Endometrial microvascular endothelial cells (primary cell): ENCODE measurements around the gene ZBTB5. TPM values are rescaled to one million over a fixed set of nuclear protein-coding genes. Genes with fewer than 3 reads are reported as not detected.
"Not testable (repeated sequence)": the region's sequence is repeated elsewhere in the genome, so short reads cannot be mapped to it uniquely, and the experiment has no call there.

Source experiments
- in situ Hi-C: cut with HindIII; loops from 2 replicates; pipeline ENCODE4 v1.10.0; 2017; ENCODE audit warnings: low sequenced_read_pairs, low pct_unique_long_range_greater_than_20kb; ENCODE audit errors: inconsistent ontology term
- total RNA-seq: library from RNA; depleted of rRNA; stranded (reverse); fragments of >200 nt; gene quantifications from one replicate; pipeline ENCODE4 v1.2.3, GENCODE V29; 2015; ENCODE audit errors: inconsistent ontology term

The ZBTB5 gene
- total RNA-seq, 1 donor from 2014 or later, result 7.1 TPM

DNA sequence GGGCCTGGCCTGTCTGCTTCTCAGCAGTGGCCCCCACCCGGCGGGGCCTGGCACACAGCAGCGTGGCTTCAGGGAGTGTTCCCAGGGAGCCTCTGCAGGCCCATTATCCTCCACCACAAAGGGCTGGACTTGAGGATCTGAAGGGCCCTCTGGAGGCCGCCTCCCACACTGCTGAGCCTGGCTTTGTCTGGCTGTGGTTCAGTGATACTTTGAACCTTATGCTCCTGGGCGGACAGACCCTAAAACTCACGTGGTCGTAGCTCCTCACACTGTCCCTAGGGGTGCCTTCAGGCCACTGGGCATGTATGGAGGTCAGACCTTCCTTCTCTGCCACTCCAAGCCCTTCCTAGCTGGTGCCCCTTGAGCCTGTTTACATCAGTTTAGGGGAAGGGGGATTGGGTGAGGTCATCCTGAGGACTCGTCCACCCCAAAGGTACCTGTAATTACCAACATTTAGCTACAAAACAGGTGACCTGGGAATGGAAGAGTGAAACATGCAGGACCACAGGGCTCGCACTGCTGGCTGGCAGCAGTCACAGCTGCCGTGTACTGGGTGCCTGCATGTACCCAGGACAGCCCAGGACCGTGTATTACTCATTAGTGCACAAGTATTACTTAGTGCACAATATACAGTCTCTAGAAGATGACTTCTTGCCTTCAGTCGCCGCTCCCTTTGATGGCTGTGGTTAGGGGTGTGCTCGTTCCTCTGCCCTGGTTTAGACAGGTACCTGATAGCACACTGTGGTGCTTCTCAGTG is 34.2 kb downstream of the ZBTB5 start:
- in situ Hi-C loops, result no loop called here

DNA sequence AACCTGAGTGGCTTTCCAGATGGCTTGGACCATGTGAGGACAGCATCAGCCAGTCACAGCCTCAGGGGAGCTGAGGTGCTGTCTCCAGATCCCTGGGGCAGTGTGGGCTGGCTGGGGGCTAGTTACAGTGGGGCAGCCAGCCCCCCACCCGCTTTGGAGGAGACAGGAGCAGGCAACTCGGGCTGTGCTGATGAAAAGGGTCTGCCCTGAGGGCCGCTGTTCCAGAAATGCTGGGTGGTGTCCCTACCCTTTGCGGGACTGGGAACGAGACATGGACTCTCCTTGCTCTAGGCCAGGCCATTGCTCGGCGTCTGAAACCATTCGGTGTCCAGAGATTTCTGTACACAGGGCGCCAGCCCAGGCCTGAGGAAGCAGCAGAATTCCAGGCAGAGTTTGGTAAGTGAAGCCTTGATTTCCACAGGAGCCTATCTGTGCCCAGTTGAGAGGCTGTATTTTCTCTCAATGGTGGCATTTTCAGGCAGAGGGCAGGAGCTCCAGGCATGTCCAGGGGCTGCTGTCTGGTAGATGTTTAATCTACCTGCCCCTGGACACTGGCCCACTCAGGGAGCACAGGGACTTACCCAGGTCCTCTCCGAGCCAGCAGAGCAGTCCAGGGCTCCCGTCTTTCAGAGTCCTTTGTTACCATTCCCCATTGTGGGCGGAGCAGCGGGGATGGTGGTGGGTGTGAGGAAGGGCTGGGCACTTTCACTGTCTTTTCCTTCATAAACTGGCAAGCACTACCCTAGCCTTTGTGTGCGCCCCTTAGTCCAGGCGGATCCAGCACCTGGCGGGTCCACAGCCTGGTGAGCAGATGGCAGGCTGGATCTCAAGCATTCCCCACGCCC is 35.6 kb downstream of the ZBTB5 start:
- in situ Hi-C loops, result no loop called here

DNA sequence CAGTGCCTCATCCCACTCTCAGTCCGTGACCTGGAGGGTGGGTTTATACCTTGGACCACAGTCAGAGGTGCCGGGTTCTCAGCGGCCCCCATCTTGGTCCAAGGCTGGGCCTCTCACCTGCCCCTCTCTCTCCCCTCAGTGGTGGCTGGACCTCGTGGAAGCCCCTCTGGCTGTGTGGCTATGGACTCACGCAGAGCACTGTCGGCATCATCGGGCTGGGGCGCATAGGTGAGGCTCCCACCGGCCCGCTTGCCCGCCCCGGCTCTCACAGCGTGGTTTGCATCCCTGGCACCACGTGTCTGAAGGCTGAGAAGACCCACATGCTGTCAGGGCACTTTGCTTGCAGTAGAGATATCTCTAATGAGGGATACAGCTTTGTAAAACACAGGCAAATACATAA is 36.9 kb downstream of the ZBTB5 start:
- in situ Hi-C loops, result no loop called here

DNA sequence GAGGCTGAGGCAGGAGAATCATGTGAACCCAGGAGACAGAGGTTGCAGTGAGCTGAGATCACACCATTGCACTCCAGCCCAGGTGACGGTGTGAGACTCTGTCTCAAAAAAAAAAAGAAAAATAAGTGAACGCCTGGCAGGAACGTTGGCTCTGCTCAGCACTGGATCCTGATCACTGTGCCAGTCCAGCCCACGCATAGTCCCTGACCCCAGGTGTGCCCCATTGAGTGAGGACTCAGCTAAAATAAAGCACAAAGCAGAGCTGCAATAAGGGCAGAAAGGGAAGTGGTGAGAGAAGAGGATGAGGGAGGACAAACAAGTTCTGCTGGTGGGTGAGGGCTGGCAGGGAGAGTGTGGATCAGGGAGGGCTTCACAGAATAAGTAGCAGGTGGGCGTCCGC is 38.4 kb downstream of the ZBTB5 start:
- in situ Hi-C loops, result no loop called here

DNA sequence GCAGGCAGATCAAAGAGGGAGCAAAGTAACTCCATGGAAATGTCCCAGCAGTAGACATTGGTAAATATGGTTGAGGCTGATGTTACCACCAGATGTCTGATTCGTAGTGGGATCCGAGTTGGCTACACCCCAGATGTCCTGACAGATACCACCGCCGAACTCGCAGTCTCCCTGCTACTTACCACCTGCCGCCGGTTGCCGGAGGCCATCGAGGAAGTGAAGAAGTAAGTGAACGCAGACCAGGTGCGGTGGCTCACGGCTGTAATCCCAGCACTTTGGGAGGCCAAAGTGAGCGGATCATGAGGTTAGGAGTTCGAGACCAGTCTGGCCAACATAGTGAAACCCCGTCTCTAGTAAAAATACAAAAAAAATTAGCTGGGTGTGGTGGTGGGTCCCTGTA is 38.8 kb downstream of the ZBTB5 start:
- in situ Hi-C loops, result not testable (repeated sequence)

DNA sequence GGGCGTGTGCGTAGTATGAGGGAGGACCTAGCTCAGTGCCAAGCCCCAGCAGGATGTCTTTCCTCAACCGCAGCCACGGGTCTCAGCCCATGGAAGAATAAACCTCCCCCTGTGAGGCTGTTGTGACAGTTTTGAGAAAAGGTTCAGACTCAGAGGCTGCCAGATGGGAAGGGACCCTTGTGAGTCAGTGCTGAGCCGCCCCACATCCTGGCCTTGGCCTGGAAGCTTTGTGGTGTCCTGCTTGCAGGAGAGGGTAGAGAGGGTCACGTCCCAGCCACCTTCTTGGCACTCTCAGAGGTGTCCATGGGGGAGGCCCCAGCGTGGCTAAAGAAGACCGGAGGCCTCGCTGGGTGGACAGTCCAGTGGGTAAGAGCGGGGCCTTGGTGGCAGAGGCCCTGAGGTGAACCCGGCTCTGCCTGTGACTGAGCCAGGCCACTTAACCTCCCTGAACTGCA is 39.9 kb downstream of the ZBTB5 start:
- in situ Hi-C loops, result no loop called here

DNA sequence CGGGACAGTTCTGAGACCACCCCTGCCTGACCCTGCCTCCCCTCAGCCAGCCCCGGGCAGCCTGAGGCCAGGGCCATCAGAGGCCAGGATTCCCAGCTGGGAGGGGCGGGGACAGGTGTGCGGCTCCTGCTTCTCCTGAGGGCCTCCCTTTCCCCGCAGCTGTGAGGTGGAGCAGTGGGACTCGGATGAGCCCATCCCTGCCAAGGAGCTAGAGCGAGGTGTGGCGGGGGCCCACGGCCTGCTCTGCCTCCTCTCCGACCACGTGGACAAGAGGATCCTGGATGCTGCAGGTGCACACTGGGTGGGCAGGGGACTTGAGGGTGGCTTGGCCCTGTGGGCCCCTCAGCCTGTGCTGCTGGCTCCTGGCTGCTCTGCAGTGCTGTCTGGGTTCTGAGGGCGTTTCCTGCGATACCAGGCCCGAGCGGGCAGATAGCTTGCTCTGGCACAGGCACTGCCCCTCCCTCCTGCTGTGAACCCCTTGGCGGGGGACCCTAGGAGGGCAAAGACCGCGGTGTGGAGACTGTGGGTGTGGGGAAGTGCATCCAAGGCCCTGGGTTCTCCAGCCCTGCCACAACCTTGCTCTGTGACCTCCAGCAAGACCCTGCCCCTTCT is 40.5 kb downstream of the ZBTB5 start:
- in situ Hi-C loops, result no loop called here

DNA sequence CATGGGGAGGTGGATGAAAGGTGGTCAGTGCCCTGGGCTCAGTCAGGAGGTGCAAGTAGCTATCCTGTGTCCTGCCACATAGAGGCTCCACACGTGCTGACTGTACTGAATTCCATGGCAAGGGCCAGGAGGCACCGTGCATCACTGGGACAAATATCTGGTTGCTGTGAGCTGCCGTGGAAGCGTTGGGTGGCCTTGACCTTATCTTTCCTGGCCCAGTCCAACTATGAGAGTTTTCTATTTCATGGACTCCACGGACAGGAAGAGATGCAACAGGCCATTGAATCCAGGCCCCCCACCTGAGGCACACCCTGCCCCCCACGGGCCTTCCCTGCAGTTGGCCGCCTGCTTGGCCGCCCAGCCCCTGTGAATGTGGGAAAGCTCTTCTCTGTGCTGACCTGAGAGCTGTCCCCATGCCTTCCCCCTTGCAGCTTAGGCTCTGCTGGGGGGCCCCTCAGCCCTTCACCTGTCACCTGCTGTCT is 41.0 kb downstream of the ZBTB5 start:
- in situ Hi-C loops, result no loop called here

DNA sequence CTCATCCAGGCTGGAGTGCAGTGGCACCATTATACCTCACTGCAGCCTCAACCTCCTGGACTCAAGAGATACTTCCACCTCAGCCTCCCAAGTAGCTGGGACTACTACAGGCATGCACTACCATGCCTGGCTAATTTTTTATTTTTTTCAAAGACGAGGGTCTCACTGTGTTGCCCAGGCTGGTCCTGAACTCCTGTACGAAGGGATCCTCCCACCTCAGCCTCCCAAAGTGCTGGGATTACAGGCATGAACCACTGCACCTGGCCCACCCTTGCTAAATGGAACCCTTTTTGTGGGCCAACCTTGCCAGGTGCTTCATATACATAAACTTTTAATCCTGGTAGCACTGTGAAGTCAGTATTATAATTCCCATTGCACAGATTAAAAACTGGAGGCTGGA is 41.7 kb downstream of the ZBTB5 start:
- in situ Hi-C loops, result no loop called here

DNA sequence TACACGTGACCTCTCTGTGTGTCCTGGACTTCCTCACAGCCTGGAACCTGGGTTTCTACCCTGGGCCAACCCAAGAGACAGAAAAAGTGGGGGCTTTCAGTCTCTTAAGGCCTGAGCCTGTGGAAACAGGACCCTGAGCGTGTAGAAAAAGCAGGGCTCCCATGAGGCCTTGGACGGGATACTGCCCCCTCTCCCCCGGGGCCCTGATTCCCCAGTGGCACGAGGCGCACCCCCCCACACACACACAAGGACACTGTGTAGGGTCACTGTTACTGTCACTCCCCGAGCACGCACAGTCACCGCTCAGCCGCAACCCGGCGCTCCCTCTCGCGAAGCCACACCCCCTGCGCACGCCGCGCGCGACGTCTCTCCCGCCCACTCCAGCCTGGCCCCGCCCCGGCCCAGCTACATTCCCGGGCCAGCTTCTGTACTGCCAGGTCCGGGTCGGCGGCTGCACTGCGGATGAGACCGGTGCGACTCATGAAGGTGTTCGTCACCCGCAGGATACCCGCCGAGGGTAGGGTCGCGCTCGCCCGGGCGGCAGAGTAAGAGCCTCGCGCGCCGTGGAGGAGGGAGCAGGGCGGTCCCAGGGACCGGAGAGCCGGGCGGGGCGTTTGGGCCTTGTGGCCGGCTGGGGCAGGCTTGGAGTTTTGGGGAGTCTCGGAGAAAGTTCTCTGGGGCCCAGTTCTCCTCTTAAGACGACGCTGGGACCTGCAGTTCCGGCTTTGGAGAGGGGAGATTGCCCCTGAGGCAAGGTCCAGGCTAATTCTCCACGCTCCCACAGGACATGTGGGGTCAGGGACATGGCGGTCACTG is 42.8 kb downstream of the ZBTB5 start, which contains the start of gene GRHPR:
TSS of gene GRHPR (plus strand) at position 408 of the 816 bp plus-strand sequence. CDS start at position 463, 55 bp downstream.
- in situ Hi-C loops, result no loop called here

DNA sequence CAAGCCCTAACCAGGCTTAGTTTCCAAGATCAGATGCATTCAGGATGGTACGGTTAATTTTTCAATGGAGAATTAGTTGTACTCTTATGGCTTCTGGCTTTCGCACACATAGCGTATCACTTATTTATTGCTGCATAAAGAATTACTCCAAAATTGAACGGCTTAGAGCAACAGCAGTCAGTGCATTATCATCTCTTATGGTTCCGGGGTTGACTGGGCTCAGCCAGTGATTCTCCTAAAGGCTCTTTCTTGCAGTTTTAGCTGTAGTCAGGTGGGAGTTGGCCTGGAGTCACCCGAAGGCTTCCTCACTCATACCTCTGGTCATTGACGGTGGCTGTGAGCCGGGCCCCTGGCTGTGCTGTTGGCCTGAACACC is 43.3 kb downstream of the ZBTB5 start:
- in situ Hi-C loops, result no loop called here

DNA sequence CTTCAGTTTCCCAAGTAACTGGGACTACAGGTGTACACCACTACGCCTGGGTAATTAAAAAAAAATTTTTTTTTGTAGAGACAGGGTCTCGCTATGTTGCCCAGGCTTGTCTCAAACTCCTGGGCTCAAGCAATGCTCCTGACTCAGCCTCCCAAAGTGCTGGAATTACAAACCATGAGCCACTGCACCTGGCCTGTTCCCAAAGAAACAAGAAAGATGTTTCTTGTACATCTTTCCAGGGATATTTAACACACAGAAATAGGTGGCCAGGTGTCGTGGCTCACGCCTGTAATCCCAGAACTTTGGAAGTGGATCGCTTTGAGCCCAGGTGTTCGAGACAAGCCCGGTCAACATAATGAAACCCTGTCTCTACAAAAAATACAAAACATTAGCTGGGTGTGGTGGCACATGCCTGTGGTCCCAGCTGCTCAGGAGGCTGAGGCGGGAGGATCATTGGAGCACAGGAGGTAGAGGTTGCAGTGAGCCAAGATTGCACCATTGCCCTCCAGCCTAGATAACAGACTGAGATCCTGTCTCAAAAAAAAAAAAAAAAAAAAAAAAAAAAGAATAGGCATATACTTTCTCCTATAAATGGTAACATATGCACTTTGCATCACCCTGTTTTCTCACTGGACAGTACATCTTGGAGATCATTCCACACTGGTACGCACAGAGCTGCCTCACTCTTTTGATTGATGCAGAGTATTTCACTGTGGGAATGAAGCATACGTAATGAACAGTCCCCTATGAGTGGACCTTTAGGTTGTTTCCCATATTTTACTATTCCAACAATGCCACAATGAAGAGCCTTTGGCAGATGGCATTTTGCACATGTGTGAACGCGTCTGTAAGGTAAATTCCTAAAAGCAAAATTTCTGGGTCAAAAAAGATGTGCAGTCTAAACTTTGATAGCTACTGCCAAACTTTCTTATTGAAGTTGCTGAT is 44.7 kb downstream of the ZBTB5 start:
- in situ Hi-C loops, result no loop called here

DNA sequence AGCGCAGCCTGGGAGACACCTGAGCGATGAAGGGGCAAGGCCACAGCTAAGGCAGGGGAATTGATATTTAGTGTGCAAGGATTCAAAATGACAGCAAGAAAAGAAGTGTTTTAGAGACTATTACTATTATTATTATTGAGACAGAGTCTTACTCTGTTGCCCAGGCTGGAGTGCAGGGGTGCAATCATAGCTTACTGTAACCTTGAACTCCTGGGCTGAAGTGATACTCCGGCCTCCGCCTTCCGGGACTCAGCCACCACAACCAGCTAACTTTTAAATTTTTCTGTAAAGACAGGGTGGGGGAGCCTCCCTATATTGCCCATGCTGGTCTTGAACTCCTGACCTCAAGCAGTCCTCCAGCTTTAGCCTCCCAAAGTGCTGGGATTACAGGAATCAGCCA is 46.0 kb downstream of the ZBTB5 start:
- in situ Hi-C loops, result no loop called here

DNA sequence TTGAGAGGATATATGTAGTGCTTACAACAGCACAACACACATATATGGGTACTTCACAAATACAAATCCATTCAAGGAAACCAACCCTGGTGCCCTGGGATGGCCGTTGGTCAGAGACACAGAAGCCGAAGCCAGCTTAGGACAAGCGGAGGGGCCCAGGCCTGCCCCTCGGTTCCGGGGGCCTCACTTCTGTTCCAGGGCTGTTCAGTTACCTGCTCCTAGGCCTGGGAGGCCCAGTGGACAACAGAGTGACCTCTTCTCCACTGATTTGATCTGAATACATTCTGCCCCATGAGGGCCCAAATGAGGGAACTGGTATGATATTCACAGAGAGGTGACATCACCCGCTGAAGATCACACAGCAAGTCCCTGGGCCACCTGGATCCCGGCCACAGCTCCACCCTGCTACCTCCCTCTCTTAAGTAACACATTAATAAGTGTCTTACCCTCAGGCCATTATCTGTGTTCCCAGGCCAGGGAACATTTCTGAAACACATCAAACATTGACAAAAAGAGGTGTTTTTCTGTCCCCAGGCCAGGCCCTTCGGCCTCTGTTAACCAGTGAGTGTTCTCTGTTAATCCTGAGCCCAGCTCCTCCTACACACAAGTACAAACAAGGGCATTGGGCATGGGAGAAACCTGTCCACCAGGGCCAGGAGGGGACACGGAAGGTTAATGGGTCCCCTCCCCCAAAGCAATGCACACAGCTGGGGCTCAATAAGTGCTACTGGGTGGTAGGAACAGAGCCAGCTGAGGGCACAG is 47.2 kb downstream of the ZBTB5 start:
- in situ Hi-C loops, result no loop called here

DNA sequence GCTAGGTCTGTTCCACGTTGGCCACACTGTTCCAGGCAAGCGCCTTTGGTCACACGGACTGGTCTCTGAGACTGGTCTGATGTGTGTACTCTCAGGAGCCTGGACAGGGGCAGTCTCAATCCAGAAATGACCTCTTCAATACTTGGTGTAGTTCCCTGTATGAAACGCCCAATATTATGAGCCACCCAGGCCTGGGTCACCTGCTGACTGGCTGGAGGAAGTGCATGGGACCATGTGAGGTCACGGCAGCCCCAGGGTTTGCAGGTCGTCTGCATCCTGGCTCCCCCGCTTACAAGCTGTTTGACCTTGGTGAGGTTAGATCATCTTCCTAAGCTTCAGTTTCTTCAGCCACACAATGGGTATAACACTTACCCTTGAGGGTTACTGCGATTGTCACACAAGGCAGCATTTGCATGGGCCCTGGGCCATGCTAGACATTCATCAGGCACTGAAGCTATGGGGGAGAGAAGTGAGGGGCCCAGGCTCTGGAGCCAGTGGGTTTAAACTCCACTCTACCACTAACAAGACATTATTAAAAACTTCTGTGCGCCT is 47.9 kb downstream of the ZBTB5 start:
- in situ Hi-C loops, result no loop called here

DNA sequence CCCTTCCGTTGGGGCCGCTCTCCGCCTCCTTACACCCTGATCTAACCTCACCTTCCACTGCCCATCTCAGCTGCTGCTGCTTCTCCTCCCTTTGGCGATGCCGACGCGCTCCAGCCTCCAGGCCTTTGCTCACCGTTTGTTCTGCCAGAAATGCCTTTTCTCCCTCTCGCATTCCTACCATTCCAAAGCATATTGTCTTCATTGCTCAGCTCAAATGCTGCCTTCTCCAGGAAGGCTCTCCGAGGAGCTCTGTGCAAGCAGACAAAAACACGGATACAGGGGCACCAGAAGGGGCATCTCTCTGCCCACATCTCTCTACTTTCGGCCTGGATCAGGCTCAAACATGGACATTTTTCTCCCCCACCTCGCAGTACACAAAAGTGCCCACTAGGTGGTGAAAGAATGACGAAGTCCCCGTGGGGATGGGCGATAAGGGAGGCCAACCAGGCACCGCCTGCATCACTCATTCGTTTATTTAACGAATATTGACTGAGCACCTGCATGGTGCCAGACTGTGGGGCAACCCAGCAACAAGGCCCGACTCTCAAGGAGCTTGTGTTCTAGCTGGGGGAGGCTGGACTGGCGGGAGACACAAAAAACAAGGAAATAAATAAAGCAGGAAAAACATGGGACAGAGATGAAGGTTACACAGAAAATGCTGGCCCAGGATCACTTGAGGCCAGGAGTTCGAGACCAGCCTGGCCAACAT is 50.1 kb downstream of the ZBTB5 start:
- in situ Hi-C loops, result no loop called here
